Tibial artery (tissue), 4 donors: ENCODE measurements around the gene BTG4.

ENCODE experiments used
- DNase-seq, 2 donors: peaks; one replicate each; pipeline ENCODE4 v3.0.0-alpha.2; 2019
- H3K27ac ChIP-seq, 2 donors: fragments of 200-600 bp; sonication (generic) in 1 of 2; 1 replicate in 1 of 2; 2 replicates in 1 of 2; pipeline ENCODE4 v1.5.1; 2018 to 2019; ENCODE audit warnings: mild to moderate bottlenecking in 1 of 2
- H3K27me3 ChIP-seq, 2 donors: fragments of 200-600 bp; sonication (generic) in 1 of 2; one replicate each; pipeline versions ENCODE4 v1.5.1 to v1.6.0; 2016 to 2019
- H3K36me3 ChIP-seq, 3 donors: fragments of 200-600 bp; sonication (generic) in 2 of 3; one replicate each; pipeline ENCODE4 v1.5.1; 2016 to 2019; ENCODE audit warnings: mild to moderate bottlenecking in 2 of 3
- H3K4me1 ChIP-seq, 4 donors: fragments of 200-600 bp; sonication (generic) in 2 of 4; 1 replicate in 3 of 4; 2 replicates in 1 of 4; pipeline ENCODE4 v1.5.1; 2016 to 2019
- H3K4me3 ChIP-seq, 2 donors: fragments of 200-600 bp; sonication (generic) in 1 of 2; 1 replicate in 1 of 2; 2 replicates in 1 of 2; pipeline ENCODE4 v1.5.1; 2018 to 2019; ENCODE audit warnings: mild to moderate bottlenecking in 2 of 2
- H3K9me3 ChIP-seq, 3 donors: fragments of 200-600 bp; sonication (generic) in 1 of 3; one replicate each; pipeline ENCODE4 v1.5.1; 2016 to 2019
- intact Hi-C: fragments of 100-400 bp; cut with DNase I; formaldehyde crosslinking; loops from one replicate; pipeline ENCODE4 v1.15.0; 2023; ENCODE audit warnings: low total_unique reads
- TF ChIP-seq, protein P1 (sequence below), 2 experiments: fragments of 200-600 bp in 1 of 2; fragments of 450-650 bp in 1 of 2; IDR thresholded peaks; one replicate each; pipeline ENCODE4 v1.5.1; 2017 to 2019; ENCODE audit warnings: antibody characterized with exemption in 2 of 2, mild to moderate bottlenecking in 1 of 2, moderate library complexity in 1 of 2

Gene BTG4

GRCh38 chr11:111462329-111462728 lies 49.9 kb downstream of the BTG4 start:
- Histone ChIP-seq H3K27ac (no peak overlapping the region), H3K36me3 (no peaks in the 10 kb centered on the region), H3K4me3 (no peak overlapping the region), H3K27me3 (peaks cover 0 to 21% of the 10 kb centered on the region in 2 donors), H3K9me3 (no peaks in the 10 kb centered on the region), H3K4me1 (no peaks in the 10 kb centered on the region)
- TF ChIP-seq, protein P1, sequence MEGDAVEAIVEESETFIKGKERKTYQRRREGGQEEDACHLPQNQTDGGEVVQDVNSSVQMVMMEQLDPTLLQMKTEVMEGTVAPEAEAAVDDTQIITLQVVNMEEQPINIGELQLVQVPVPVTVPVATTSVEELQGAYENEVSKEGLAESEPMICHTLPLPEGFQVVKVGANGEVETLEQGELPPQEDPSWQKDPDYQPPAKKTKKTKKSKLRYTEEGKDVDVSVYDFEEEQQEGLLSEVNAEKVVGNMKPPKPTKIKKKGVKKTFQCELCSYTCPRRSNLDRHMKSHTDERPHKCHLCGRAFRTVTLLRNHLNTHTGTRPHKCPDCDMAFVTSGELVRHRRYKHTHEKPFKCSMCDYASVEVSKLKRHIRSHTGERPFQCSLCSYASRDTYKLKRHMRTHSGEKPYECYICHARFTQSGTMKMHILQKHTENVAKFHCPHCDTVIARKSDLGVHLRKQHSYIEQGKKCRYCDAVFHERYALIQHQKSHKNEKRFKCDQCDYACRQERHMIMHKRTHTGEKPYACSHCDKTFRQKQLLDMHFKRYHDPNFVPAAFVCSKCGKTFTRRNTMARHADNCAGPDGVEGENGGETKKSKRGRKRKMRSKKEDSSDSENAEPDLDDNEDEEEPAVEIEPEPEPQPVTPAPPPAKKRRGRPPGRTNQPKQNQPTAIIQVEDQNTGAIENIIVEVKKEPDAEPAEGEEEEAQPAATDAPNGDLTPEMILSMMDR (IDR thresholded peaks at IDR 0.05): no peak
- intact Hi-C loops: no loop called here
- no peak for DNase-seq

GRCh38 chr11:111461460-111462235 lies 50.5 kb downstream of the BTG4 start:
- peaks cover 0 to 21% of the 10 kb centered on the region in 2 donors for H3K27me3 ChIP-seq
- no peaks in the 10 kb centered on the region for H3K36me3 ChIP-seq
- H3K27ac ChIP-seq: no peak overlapping the region
- intact Hi-C loops: no loop called here
- DNase-seq: no peak
- TF ChIP-seq, protein P1 (IDR thresholded peaks at IDR 0.05): no peak
- no peaks in the 10 kb centered on the region for H3K4me1 ChIP-seq
- no peak overlapping the region for H3K4me3 ChIP-seq
- no peaks in the 10 kb centered on the region for H3K9me3 ChIP-seq

DNA sequence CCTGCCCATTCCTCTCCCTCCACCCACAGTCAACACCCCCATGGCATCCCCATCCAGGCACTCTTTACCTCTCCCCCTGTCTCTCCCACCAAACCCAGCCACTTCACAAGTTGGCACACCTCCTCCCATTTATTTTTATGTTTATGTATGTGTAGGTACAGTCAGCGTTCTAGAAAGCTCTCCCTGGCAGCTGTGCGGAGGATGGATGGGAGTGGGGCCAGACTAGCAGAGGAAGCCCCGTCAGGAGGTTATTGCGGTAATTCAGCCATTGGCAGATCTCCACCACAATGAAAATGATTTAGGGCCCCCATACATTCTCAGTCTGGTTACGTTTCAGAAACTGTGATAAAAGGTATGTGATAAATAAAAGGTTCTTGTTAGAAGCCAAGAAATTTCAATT lies 51.3 kb downstream of the BTG4 start:
- intact Hi-C loops: no loop called here
- TF ChIP-seq, protein P1 (IDR thresholded peaks at IDR 0.05): no peak
- Histone ChIP-seq H3K4me3 (no peak overlapping the region), H3K36me3 (no peaks in the 10 kb centered on the region), H3K27me3 (peaks cover 0 to 21% of the 10 kb centered on the region in 2 donors), H3K27ac (no peak overlapping the region), H3K9me3 (no peaks in the 10 kb centered on the region), H3K4me1 (no peaks in the 10 kb centered on the region)
- DNase-seq: no peak

DNA sequence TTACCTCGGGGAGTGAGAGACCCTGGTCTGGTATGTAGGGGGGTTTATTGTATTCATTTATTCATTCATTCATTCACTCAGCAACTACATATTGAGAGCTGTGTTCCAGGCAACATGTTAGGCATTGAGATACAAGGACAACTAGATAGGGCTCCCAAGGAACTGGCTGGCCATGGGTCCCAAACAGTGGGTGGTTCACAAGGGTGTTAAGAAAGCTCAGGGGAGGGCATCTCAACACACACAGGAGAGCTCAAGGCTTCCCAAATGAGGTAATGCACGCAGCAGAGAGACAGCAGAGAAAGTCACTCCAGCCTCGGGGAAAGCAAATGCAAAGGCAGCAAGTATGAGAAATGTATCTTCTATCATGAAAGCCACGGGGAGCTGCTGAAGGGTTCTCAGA lies 51.8 kb downstream of the BTG4 start:
- Histone ChIP-seq H3K27me3 (peaks cover 0 to 21% of the 10 kb centered on the region in 2 donors), H3K36me3 (no peaks in the 10 kb centered on the region), H3K9me3 (no peaks in the 10 kb centered on the region), H3K27ac (no peak overlapping the region), H3K4me3 (no peak overlapping the region), H3K4me1 (no peaks in the 10 kb centered on the region)
- intact Hi-C loops: no loop called here
- TF ChIP-seq, protein P1 (IDR thresholded peaks at IDR 0.05): no peak
- DNase-seq: no peak

DNA sequence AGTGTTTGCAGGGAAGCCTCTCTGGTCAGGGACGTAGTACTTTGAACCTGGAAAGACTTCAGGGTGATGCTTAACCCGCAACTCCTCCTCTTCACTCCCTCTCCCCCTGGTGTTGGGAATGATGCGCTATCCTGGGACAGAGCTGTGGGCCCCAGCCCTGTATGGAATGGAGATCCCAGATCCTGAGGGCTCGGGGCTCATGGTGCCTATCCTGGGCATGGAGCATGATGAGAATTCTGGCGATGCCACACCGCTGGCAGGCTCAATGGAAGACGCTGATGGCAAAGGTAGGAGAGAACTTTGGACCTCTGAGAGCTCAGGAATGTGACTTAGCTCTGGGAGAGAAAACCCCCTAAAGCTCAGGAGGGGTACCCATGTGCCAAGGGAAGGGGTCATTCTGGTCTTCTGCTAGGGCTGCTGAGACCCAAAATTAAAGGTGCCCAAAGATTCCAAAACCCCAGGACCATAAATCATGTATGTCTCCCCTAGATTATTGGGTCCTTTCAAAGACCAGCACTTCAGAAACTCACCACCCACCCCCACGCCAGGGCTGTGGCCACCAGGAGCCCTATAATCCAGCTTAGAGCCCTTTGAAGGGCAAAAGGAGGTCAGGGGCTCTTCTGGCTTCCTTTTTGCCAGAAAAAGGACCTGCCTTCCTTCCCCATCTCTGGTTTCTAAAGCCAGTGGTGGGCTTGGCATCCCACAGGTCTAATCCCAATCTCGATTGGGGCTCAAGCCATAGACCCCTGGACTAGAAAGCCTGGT lies 52.5 kb downstream of the BTG4 start:
- intact Hi-C loops: no loop called here
- no peak overlapping the region for H3K4me3 ChIP-seq
- peaks cover 0 to 21% of the 10 kb centered on the region in 2 donors for H3K27me3 ChIP-seq
- DNase-seq: no peak
- H3K4me1 ChIP-seq: no peaks in the 10 kb centered on the region
- H3K9me3 ChIP-seq: no peaks in the 10 kb centered on the region
- TF ChIP-seq, protein P1 (IDR thresholded peaks at IDR 0.05): no peak
- H3K27ac ChIP-seq: no peak overlapping the region
- H3K36me3 ChIP-seq: no peaks in the 10 kb centered on the region
